HEK293T (cell line): ENCODE measurements around the gene SNED1.

Source experiments
- ARNT ChIP-seq: fragments of 450-650 bp; IDR thresholded peaks from 2 replicates; pipeline ENCODE4 v1.6.1; 2017; ENCODE audit warnings: mild to moderate bottlenecking
- CTBP1 ChIP-seq: fragments of 450-650 bp; IDR thresholded peaks from 2 replicates; pipeline ENCODE4 v1.6.1; 2016; ENCODE audit warnings: borderline replicate concordance
- FOXK2 ChIP-seq: fragments of 450-650 bp; IDR thresholded peaks from 2 replicates; pipeline ENCODE4 v1.6.1; 2016; ENCODE audit warnings: mild to moderate bottlenecking
- FOXM1 ChIP-seq: fragments of 450-650 bp; IDR thresholded peaks from 2 replicates; pipeline ENCODE4 v1.6.1; 2017; ENCODE audit warnings: mild to moderate bottlenecking, borderline replicate concordance
- HDGF ChIP-seq: fragments of 450-650 bp; IDR thresholded peaks from 2 replicates; pipeline ENCODE4 v1.6.1; 2017; ENCODE audit warnings: antibody characterized with exemption, borderline replicate concordance
- LEF1 ChIP-seq: fragments of 450-650 bp; IDR thresholded peaks from 2 replicates; pipeline ENCODE4 v1.6.1; 2017; ENCODE audit warnings: mild to moderate bottlenecking, borderline replicate concordance
- SP1 ChIP-seq: fragments of 450-650 bp; IDR thresholded peaks from 2 replicates; pipeline ENCODE4 v1.6.1; 2017
- SUZ12 ChIP-seq: fragments of 450-650 bp; IDR thresholded peaks from 2 replicates; pipeline ENCODE4 v1.6.1; 2016; ENCODE audit warnings: mild to moderate bottlenecking
- TARDBP ChIP-seq: fragments of 450-650 bp; IDR thresholded peaks from 2 replicates; pipeline ENCODE4 v1.6.1; 2016

DNA sequence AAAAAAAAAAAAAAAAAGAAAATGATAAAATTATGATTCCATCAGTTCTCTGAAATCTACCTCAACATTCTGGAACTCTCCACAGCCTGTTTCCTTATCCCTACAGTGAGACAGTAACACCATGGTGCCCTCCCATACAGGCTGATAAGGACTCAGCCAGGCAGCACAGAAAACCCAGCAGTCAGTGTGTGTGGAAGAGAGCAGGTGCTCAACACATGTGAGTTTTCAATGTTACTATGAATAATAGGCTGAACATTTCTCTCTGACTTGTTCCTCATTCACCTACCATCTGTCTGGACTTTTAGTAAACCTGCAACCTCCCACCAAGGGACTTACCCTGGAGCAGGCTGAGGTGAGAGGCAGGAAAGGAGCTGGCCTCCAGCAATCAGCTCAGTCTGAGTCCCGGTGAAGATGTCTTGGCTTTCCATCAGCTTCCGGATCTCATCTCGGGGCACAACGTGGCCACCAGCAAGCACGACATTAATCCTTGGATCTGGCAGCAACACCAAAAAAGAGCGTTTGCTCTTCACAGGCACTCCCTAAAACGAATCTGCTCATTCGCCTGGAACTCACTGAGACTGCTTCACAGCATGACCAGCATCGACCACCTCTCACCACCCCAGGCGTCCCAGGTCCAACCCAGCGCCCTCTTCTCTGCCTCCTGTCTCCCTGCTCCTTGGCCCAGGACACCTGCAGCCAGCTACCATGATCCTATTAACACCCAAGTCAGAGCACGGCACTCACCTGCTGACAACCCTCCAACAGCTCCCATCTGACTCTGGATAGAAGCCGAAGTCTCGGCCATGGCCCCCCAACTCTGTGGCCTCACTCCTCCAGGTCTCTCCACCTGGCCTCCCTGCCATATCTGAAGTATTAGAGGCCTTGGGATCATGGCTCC, 134.4 kb downstream of the SNED1 start:
- no peak for TF ChIP-seq HDGF
- no peak for TF ChIP-seq SUZ12
- no peak for TF ChIP-seq SP1
- TF ChIP-seq ARNT, result no peak
- no peak for TF ChIP-seq TARDBP
- TF ChIP-seq FOXK2, result no peak
- TF ChIP-seq CTBP1, result no peak
- no peak for TF ChIP-seq LEF1
- TF ChIP-seq FOXM1, result no peak
